Endodermal cell (in vitro differentiated cells): ENCODE measurements around the gene PRSS21. TPM values are rescaled to one million over a fixed set of nuclear protein-coding genes. Genes with fewer than 3 reads are reported as not detected.
A peak's percentile ranks its signal among the peaks of the same experiment; 100 is the strongest.

Source experiments
- DNase-seq: peaks from one replicate; pipeline ENCODE4 v3.0.0-alpha.2; 2017
- H3K27ac ChIP-seq: 2 replicates; pipeline ENCODE4 v1.5.1; 2013; ENCODE audit warnings: mild to moderate bottlenecking, low read depth, low read length, moderate library complexity
- H3K27me3 ChIP-seq: 2 replicates; pipeline ENCODE4 v1.6.1; 2013; ENCODE audit warnings: mild to moderate bottlenecking, low read length, moderate library complexity; ENCODE audit not compliant: insufficient read depth, control insufficient read depth, poor library complexity, severe bottlenecking
- H3K36me3 ChIP-seq: 2 replicates; pipeline ENCODE4 v1.7.0; 2013; ENCODE audit warnings: mild to moderate bottlenecking, low read length, moderate library complexity; ENCODE audit not compliant: control insufficient read depth, insufficient read depth
- H3K4me1 ChIP-seq: one replicate; pipeline ENCODE4 v1.7.0; 2013; ENCODE audit warnings: low read length; ENCODE audit not compliant: control insufficient read depth, insufficient read depth
- H3K4me3 ChIP-seq: 2 replicates; pipeline ENCODE4 v1.5.1; 2013; ENCODE audit warnings: mild to moderate bottlenecking, low read length, moderate library complexity
- H3K9ac ChIP-seq: 2 replicates; pipeline ENCODE4 v1.6.1; 2013; ENCODE audit warnings: mild to moderate bottlenecking, low read length, moderate library complexity; ENCODE audit not compliant: poor library complexity, severe bottlenecking; ENCODE audit errors: extremely low read depth
- H3K9me3 ChIP-seq: 2 replicates; pipeline ENCODE4 v1.6.1; 2013; ENCODE audit warnings: mild to moderate bottlenecking, low read length, moderate library complexity; ENCODE audit not compliant: control insufficient read depth
- H3K27ac Mint-ChIP-seq: 2 replicates; pipeline ENCODE4 v1.8.0; 2020; ENCODE audit warnings: mixed read lengths
- H3K27me3 Mint-ChIP-seq: 2 replicates; pipeline ENCODE4 v1.8.0; 2021; ENCODE audit warnings: mild to moderate bottlenecking, mixed read lengths; ENCODE audit not compliant: insufficient read depth
- H3K36me3 Mint-ChIP-seq: 2 replicates; pipeline ENCODE4 v1.8.0; 2020; ENCODE audit warnings: low read depth, mixed read lengths
- H3K4me1 Mint-ChIP-seq: 2 replicates; pipeline ENCODE4 v1.8.0; 2020; ENCODE audit warnings: mixed read lengths
- H3K4me3 Mint-ChIP-seq: 2 replicates; pipeline ENCODE4 v1.8.0; 2020; ENCODE audit warnings: mild to moderate bottlenecking, moderate library complexity, mixed read lengths
- H3K9me3 Mint-ChIP-seq: 2 replicates; pipeline ENCODE4 v1.8.0; 2020; ENCODE audit warnings: mild to moderate bottlenecking, mixed read lengths
- WGBS, 2 experiments: methylation state at CpG; one replicate each; pipeline versions ENCODE4 v1.1.5 to v1.1.7; 2013; ENCODE audit warnings: missing lambda C conversion rate in 2 of 2, mixed read lengths in 1 of 2; ENCODE audit not compliant: insufficient coverage in 1 of 2, insufficient read length in 1 of 2; 5-methylcytosine and 5-hydroxymethylcytosine counted together
- total RNA-seq, 2 donors: library from RNA; stranded (reverse); fragmentation: NEBNext Ultra II Directional in 1 of 2; extraction: Animal tissue kit (Norgen Biotek cat#: 25700) in 1 of 2; gene quantifications; 2 replicates in 1 of 2; 3 replicates in 1 of 2; pipeline ENCODE4 v1.2.1, GENCODE V29; 2021
- TF ChIP-seq, protein P1 (sequence below): fragments of 200-600 bp; sonication (generic); conservative IDR thresholded peaks from 2 replicates; pipeline ENCODE4 v1.5.0; 2021; ENCODE audit warnings: antibody characterized with exemption, mild to moderate bottlenecking

PRSS21 gene
- total RNA-seq, 2 donors from 2014 or later, result not detected

DNA sequence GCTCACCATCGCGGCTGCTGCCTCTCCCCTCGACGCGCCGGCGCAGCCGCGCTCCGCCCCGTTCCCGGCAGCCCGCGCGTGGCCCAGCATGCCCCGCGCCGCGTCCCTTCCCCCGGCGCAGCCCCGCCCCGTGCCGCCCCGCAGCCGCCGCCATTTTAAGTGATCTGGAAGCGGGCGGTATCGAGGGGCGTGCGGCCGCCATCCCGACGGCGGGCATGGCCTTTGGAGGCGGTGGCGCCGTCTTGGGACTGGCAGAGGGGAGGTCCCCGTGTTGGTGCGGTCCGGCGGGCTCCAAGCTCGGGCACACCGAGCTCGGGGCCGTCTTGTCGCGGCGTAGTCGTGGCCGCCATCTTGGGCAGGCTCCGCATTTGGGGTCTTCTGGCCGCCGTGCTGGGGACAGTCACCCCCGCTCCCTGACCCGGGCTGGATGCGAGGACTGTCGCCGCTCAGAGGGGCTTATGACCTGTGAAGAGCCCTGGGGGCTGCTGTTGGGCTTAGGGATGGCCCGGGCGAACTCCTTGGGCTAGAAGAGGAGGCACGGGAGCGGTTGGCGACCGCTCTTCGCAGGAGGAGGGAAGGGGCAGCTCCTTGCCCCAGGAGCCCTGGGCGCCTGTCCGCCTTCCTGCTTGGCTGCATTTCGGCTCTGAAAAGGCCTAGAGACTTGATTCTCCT, 39.7 kb upstream of the PRSS21 start, which contains the start of gene ELOB:
Gene ELOB, minus strand, starts transcription at position 50 of the 672 bp plus-strand sequence. Its CDS starts 41 bp downstream, at position 9.
- Histone ChIP-seq H3K27me3 (no peaks in the 10 kb centered on the region), H3K9ac (peak within 1 kb of the TSS; percentile 100), H3K4me1 (no peaks in the 10 kb centered on the region), H3K36me3 (peaks cover 27% of the 10 kb centered on the region), H3K9me3 (no peaks in the 10 kb centered on the region), H3K27ac (peak within 1 kb of the TSS; percentile 99), H3K4me3 (peak within 1 kb of the TSS; percentile 99)
- 0% methylated on average over 13 to 70 of the region's 70 CpGs for WGBS, 2 experiments
- TF ChIP-seq, protein P1, sequence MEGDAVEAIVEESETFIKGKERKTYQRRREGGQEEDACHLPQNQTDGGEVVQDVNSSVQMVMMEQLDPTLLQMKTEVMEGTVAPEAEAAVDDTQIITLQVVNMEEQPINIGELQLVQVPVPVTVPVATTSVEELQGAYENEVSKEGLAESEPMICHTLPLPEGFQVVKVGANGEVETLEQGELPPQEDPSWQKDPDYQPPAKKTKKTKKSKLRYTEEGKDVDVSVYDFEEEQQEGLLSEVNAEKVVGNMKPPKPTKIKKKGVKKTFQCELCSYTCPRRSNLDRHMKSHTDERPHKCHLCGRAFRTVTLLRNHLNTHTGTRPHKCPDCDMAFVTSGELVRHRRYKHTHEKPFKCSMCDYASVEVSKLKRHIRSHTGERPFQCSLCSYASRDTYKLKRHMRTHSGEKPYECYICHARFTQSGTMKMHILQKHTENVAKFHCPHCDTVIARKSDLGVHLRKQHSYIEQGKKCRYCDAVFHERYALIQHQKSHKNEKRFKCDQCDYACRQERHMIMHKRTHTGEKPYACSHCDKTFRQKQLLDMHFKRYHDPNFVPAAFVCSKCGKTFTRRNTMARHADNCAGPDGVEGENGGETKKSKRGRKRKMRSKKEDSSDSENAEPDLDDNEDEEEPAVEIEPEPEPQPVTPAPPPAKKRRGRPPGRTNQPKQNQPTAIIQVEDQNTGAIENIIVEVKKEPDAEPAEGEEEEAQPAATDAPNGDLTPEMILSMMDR, result no peak
- Mint-ChIP-seq H3K27ac (peak within 1 kb of the TSS; percentile 99), H3K4me3 (peak within 1 kb of the TSS; percentile 95), H3K4me1 (peaks cover 15% of the 10 kb centered on the region), H3K36me3 (peaks cover 28% of the 10 kb centered on the region), H3K9me3 (no peaks in the 10 kb centered on the region), H3K27me3 (peaks cover 2% of the 10 kb centered on the region)
- DNase-seq, result peak; percentile 94

DNA sequence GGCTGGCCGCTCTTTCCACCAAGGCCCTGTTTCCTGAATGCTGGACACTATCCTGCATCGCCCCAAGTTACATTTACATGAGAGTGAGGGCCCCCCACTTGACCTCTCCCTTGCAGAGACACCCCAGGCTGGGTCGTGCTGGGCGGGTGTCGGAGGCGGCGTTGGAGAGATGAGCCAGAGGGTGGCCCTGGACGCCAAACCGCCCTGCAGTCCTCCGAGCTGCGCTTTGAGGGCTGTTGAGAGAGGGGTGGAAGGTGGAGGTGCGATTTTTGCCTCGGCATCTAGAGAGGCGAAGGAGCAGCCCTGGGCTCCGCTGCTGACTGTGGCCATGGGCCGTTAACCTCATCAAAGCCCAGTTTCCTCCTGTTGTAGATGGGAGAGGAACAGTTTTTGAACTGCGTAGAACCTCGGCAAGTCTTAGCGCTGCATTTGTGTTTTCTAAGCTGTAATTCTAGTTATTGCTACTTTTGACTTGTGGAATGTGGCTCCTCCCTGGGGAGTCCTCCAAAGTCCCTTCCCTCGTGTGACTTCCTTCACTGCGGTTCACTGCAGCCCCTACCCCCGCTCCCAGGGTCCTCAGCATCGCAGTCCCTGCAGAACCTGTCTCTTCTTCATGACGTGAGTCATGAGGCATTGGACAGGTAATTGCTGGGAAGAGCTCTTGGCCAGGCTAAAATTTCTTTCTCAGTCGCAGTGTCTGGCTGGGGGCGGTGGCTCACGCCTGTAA, 39.0 kb upstream of the PRSS21 start:
- peaks cover 22% of the 10 kb centered on the region for H3K36me3 ChIP-seq
- no peaks in the 10 kb centered on the region for H3K27me3 ChIP-seq
- Mint-ChIP-seq H3K27ac (peak overlapping the region; percentile 99), H3K4me1 (peaks cover 15% of the 10 kb centered on the region), H3K9me3 (no peaks in the 10 kb centered on the region), H3K36me3 (peaks cover 23% of the 10 kb centered on the region), H3K27me3 (peaks cover 2% of the 10 kb centered on the region), H3K4me3 (peak overlapping the region; percentile 95)
- H3K9ac ChIP-seq, result peak overlapping the region; percentile 100
- H3K4me3 ChIP-seq, result peak overlapping the region; percentile 87
- TF ChIP-seq, protein P1, result no peak
- H3K4me1 ChIP-seq, result no peaks in the 10 kb centered on the region
- H3K9me3 ChIP-seq, result no peaks in the 10 kb centered on the region
- DNase-seq, result peak; percentile 70
- whole genome bisulfite sequencing, 2 experiments, result 25 to 47% methylated on average over 9 to 27 of the region's 27 CpGs
- H3K27ac ChIP-seq, result peak overlapping the region; percentile 99

DNA sequence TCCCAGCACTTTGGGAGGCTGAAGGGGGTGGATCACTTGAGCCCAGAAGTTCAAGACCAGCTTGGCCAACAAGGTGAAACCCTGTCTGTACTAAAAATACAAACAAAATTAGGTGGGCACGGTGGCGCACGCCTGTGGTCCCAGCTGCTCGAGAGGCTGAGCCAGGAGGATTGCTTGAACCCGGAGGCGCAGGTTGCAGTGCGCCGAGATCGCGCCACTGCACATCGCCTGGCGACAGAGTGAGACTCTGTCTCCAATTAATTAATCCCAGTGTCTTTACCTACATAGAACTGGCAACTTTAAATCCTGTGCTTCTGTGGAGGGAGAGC, 38.4 kb upstream of the PRSS21 start:
- H3K27ac ChIP-seq, result no peak overlapping the region
- Mint-ChIP-seq H3K36me3 (peaks cover 17% of the 10 kb centered on the region), H3K4me1 (peaks cover 17% of the 10 kb centered on the region), H3K4me3 (peak overlapping the region; percentile 95), H3K27me3 (peaks cover 2% of the 10 kb centered on the region), H3K9me3 (no peaks in the 10 kb centered on the region), H3K27ac (peak overlapping the region; percentile 99)
- no peaks in the 10 kb centered on the region for H3K9me3 ChIP-seq
- WGBS, 2 experiments, result 91 to 96% methylated on average over 11 to 12 of the region's 12 CpGs
- TF ChIP-seq, protein P1, result no peak
- peaks cover 3% of the 10 kb centered on the region for H3K4me1 ChIP-seq
- H3K27me3 ChIP-seq, result no peaks in the 10 kb centered on the region
- peak overlapping the region; percentile 100 for H3K9ac ChIP-seq
- no peak for DNase-seq
- peak overlapping the region; percentile 87 for H3K4me3 ChIP-seq
- H3K36me3 ChIP-seq, result peaks cover 17% of the 10 kb centered on the region
